Tibial nerve (tissue), 3 donors: ENCODE data around the gene ERCC1.

ENCODE experiments used
- CTCF ChIP-seq, 5 experiments: fragments of 200-600 bp in 3 of 5; fragments of 450-650 bp in 2 of 5; sonication (generic) in 3 of 5; IDR thresholded peaks; one replicate each; pipeline ENCODE4 v1.5.1; 2016 to 2019; ENCODE audit warnings: antibody characterized with exemption in 5 of 5, mild to moderate bottlenecking in 3 of 5, moderate library complexity in 2 of 5
- POLR2A ChIP-seq, 2 donors: fragments of 450-650 bp; IDR thresholded peaks; one replicate each; pipeline ENCODE4 v1.6.1; 2017; ENCODE audit warnings: antibody characterized with exemption in 2 of 2, mild to moderate bottlenecking in 2 of 2, moderate library complexity in 2 of 2

GRCh38 chr19:45363861-45364459 lies 59.8 kb downstream of the ERCC1 start:
- no peak for TF ChIP-seq CTCF (IDR thresholded peaks at IDR 0.05)
- TF ChIP-seq POLR2A (IDR thresholded peaks at IDR 0.05), result no peak
